GM18517 (cell line): ENCODE measurements around the gene ENTPD8.
"Not testable (repeated sequence)": the region's sequence is repeated elsewhere in the genome, so short reads cannot be mapped to it uniquely, and the experiment has no call there.

ENCODE experiments used
- ATAC-seq: cut with Tn5 transposase; IDR thresholded peaks from one replicate; pipeline ENCODE4 v1.9.1; 2021; ENCODE audit warnings: mild to moderate bottlenecking, moderate library complexity; ENCODE audit not compliant: unreplicated experiment

Gene ENTPD8

DNA sequence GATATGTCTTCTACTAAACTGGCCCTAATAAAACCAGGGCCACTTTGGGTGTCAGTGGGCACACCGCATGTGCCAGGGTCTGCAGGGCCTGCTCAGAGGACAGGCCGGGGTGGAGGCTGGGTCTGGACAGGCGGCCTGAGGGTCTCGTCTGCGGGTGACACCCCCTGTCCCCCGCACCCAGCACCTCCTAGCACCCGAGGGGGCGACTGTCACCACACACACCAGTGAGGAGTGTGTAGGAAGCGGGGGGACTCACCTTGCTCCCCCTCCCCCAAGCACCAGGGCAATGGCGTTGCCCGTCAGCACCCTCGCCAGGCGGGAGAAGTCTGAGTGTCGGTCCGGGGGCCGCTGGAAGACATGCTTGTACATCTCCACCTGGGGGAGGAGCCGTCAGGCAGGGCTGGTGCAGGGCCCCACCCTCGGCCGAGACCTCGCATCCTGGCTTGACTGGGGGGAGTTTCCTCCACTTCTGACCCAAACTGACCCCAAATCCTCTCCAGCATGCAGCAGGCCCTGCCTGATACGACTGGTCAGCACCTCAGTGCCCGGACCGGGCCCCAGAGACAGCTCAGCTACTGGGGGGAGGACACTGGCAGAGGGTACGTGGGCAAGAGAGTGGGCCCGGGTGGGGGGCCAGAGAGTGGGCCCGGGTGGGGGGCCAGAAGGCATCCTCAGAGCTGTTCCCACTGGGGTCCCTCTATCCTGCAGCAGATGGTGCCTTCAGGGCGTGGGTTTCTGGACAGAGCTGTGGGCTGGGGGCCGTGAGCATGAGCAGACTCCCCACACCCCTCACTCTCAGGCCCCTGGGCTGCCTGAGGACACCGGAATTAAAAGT, 36.8 kb upstream of the ENTPD8 start:
- no peak for ATAC-seq

DNA sequence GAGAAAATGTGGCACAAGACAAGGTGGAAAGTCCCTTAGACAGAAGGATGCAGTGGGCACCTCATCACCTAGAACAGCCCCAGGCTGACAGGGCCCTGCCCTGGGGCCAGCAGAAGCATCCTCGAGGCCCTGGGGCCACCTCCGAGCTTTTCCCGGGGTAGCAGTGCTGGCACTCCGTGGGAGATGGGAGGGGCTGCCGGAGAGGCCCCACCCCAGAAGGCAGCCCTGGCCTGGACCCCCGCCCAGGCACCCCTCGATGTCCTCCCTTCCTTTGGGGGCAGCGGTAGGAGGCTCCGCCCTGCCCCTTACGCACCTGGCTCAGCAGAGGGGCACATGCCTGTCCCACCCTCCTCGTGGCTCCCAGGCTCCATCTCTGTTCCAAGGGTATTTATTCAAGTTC, 35.7 kb upstream of the ENTPD8 start:
- ATAC-seq, result no peak

GRCh38 chr9:137475666-137476065, 34.5 kb upstream of the ENTPD8 start:
- ATAC-seq, result no peak

GRCh38 chr9:137474271-137474670, 33.1 kb upstream of the ENTPD8 start:
- no peak for ATAC-seq

GRCh38 chr9:137470785-137471184, 29.6 kb upstream of the ENTPD8 start:
- ATAC-seq, result no peak

DNA sequence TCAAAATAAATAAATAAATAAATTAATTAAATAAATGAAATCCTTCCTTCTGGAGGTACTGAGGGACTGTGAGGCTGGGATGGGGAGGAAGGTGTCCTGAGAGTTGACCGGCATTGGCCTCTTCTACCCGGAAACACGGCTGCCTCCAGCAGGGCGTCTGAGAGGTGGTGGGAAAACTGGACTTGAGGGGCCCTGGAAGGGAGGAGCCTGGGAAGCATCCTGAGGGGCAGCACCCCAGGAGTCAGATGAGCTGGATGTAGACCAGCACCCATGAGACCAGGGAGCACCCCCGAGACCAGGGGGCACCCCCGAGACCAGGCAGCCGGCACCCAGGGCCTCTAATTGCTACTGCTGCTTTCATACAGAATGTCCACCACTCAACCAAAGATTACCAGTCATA, 26.7 kb upstream of the ENTPD8 start:
- no peak for ATAC-seq

- no peak for ATAC-seq
These were observed 26.0 kb upstream of the ENTPD8 start for GRCh38 chr9:137467161-137467581.

- ATAC-seq, result not testable (repeated sequence)
These were observed 25.4 kb upstream of the ENTPD8 start for GRCh38 chr9:137466389-137467085.

- no peak for ATAC-seq
These were observed 24.7 kb upstream of the ENTPD8 start for GRCh38 chr9:137465720-137466388.

DNA sequence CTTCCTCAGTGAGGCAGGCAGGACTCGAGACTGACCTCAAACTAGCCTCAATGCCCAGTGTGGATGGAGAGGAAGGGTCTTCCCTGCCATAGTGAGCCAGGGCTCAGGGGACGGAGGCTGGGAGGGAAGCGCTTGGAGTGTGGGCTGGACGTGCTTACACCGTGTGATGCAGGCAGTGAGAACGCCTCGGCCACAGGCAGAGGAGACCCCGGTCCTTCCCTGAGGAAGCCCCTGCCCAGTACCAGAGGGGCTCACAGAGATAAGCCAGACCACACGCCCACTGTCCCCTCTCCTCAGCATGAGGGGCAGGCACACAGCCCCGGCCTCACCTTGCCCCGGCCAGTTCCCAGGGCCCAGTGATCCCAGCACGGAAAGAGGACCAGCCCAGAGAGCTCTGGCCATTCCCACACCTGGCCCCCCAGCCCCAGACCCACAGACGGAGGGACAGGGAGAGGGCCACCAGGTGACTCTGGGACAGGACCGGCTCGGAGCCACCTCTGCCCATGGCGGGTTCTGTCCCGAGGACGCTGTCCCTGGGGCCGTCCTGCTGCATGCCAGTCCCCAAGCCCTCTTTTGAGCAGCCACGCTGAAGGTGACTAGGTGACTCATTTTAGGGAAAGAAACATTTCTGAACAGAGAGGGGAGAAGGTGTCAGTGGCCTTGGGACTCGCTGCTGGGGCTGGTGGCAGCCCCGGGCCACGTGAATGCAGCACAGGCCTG, 24.0 kb upstream of the ENTPD8 start:
- ATAC-seq, result no peak

DNA sequence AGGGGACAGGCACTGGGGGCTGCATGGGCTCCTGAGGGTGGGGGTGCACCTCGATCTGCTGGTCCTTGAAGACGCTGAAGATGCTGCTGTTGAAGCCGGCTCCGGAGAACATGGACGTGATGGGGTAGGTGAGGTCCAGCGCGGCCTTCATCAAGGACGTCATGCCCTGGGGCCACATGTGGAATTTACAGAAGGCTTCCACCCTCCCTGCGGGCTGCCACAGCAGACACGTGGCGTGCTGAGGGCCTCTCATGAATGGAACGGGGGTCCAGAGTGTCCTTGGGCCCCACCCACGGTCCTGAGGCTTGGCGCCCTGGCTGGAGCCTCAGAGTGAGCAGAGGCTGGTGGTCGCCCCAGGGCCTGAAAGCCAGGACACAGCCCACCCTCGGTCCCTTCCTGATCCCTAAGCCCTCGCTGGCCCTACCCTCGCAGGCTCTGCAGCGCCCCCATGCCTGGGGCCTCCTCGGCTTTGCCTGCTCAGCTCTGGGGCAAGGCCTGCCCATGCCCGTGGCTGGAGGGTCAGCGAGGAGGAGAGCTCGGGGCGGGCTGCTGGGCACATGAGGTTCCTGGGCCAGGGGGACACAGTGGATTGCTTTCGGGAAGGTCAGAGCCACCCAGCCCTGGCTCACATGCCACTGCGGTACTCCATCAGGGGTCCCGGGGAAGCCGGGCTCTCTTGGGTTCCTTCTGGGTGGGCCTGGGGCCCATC, 23.3 kb upstream of the ENTPD8 start:
- no peak for ATAC-seq

DNA sequence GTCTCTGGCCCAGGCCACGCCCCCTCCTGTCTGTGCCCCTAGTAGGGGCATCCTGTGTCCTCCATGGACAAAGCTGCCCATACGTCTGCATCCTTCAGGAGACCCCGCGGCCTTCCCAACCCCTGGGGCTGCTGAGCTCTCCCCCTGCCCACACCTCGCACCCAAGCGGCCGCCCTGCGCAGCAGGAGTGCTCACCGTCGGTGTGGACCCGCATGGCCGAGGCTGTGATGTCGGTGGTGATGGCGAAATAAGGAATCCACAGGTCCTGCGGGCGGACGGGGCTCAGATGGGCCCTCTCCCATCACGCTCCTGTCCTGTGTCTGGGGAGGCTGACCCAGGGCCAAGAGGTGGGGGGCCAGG, 22.8 kb upstream of the ENTPD8 start:
- no peak for ATAC-seq

DNA sequence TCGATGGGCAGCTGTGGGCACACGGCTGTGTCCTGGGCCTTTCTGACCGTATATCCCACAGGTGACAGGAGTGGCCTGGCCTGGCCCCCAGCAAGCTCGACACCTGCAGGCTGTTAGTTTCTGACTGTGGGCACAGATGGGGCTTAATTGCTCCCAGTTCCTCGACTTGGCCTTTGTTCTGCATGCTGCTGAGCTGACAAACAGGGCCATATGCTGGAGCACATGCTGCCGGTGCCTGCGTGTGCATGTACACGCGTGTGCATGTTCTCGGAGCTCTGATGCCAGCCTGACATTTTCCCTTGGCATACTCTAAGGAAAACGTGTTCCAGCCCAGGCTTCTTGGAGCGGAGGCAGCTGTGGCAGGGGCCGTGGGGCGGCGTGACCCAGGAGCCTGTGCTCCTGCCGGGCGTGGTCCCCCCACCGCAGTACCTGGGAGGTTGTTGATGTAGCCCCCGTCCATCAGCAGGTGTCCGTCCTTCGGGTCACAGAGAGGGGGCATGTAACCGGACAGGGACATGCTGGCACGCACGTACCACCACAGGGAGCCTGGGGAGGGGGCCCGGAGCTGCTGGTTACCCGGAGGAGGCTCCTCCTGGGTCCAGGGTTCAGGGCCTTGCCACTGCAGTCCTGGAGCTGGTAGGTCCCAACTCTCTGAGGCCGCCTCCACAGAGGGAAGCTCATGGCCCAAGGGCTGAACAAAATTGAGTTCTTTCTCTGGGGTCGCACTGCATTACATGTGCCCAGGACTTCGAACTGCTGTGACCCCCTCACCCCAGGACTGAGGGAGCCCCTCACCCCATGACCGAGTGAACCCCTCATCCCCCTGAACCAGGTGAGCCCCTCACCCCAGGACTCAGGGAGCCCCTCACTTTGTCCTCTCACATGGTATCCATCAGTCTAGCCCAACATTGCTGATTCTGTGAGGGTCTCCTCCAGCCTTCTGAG, 22.1 kb upstream of the ENTPD8 start:
- no peak for ATAC-seq

DNA sequence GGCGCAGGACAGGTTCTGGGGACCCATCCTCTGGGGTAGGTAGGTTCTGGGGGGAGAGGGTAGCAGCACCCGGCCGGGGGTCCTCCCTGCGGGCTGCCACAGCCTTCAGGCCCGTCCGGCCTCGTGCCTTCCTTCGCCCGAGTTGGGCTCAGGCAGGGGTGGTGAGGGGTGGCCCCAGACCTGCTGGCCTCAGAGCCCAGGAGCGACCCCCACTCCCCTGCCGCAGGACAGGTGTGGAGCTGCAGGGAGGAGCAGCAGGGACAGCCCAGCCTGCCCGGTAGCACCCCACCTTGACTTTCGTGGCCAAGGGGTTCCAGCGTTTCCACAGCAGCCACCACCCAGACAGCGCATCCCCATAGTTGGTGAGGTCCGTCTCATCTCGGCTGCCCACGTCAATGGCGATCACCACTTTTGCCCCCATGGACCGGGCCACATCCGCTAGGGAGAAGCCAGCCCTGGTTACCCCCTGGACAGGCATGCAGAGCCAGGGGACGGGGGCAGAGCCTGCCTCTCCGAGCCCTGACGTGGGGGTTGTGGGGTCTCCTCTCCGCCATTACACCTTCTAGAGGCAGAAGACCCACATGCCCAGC, 21.3 kb upstream of the ENTPD8 start:
- no peak for ATAC-seq

DNA sequence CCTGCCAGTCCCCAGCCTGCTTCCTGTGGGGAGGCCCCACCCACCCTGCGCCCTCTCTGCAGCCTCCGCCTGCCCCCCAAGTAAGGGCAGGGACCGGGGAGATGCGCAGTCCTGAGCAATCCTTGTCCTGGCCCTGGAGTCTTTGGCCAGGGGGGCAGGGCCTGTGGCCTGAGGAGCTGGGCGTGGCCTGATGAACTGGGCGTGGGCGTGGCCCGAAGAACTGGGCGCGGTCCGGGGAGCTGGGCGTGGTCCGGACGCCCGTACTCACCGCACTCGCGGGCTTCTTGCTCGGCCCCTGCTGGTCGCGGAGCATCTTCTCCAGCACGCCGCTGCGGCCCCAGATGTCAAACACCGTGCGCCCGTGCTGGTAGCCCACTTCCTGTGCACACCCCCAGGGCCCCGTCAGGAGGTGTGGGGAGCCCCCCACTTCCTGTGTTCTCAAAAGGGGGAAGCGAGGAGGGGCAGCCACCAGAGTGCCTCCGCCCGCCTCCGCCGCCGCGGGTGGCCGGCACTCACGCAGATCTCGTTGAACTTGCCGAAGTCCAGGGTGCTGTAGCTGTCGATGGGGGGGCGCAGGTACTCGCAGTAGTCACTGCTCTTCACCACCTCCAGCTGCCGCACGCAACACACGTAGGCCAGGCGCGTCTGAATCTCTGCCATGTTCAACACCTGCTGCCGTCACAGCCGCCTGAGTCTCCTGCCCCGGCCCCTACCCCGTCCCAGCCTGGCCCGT, 20.7 kb upstream of the ENTPD8 start:
- ATAC-seq, result no peak

GRCh38 chr9:137461316-137461662, 20.1 kb upstream of the ENTPD8 start:
- no peak for ATAC-seq

DNA sequence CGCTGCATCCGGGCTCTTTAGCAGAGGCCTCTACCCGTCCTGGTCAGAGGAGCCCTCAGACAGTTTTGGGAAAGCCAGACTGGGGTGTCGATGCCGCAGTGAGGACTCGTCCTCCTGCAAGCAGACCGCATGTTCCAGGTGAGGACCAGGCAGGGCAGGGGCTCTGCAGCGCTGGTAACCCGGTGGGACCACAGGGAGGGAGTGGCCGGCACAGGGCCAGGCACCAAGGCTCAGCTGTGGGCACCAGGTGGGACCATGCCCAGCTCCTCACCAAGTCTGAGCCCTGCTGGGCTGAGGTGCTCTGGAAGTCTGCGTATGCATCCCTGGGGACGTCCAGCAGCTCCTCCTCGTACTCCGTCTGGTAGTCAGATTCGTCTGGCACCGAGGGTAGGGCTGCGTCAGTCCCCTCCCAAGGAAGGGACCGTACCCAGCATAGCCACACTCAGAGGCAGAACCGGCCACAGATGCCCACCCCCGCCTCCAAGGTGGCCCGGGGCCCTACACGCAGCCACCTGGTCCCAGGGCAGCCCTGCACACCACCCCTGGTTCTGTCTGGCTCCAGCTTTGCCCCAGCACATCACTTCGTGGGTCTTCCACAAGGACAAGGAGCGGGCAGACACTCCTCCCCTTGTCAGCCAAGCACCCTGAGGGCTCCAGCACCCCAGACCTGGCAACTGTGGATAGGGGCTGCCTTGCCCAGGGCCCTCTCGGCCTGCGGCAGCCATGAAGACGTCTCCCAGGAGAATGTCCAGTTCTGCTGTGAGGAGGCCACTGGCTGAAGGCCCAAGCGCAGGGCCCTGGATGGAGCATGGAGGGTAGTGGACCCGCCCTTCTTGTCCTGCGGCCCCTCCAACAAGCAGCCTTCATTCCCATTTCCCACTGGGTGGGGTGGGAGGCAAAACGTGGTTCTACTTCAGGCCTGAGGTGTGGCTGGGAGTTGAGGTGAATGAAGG, 19.5 kb upstream of the ENTPD8 start:
- no peak for ATAC-seq
